Fibroblast of lung (primary cell): ENCODE measurements around the gene ACKR2. TPM values are rescaled to one million over a fixed set of nuclear protein-coding genes. Genes with fewer than 3 reads are reported as not detected.

ENCODE experiments used
- DNase-seq, 2 donors: peaks; one replicate each; pipeline versions ENCODE4 v3.0.0 to v3.0.0-alpha.2; 2010; ENCODE audit warnings: low read depth in 2 of 2
- H2AFZ ChIP-seq: 2 replicates; pipeline ENCODE4 v1.5.1; 2012; ENCODE audit warnings: low read length, control low read depth, inconsistent platforms
- H3K27ac ChIP-seq: 2 replicates; pipeline ENCODE4 v1.5.1; 2011; ENCODE audit warnings: low read length, control low read depth; ENCODE audit not compliant: insufficient read depth
- H3K27me3 ChIP-seq: 2 replicates; pipeline ENCODE4 v1.5.1; 2011; ENCODE audit warnings: mild to moderate bottlenecking, low read length; ENCODE audit not compliant: control insufficient read depth, insufficient read depth
- H3K36me3 ChIP-seq: 2 replicates; pipeline ENCODE4 v1.5.1; 2011; ENCODE audit warnings: low read length; ENCODE audit not compliant: control insufficient read depth, insufficient read depth
- H3K4me1 ChIP-seq: 2 replicates; pipeline ENCODE4 v1.5.1; 2011; ENCODE audit warnings: low read length; ENCODE audit not compliant: control insufficient read depth, insufficient read depth; ENCODE audit errors: extremely low read depth
- H3K4me2 ChIP-seq: 2 replicates; pipeline ENCODE4 v1.5.1; 2011; ENCODE audit warnings: low read length, control low read depth; ENCODE audit not compliant: insufficient read depth; ENCODE audit errors: extremely low read depth
- H3K4me3 ChIP-seq, 4 experiments: fragments of 200-600 bp in 1 of 4; sonication (generic) in 1 of 4; replicated peaks in 1 of 4; 2 replicates each; pipeline ENCODE4 v1.5.1; 2011 to 2016; ENCODE audit warnings: low read length in 4 of 4, low read depth in 3 of 4, mild to moderate bottlenecking in 3 of 4, control low read depth in 2 of 4, inconsistent platforms in 1 of 4, mixed read lengths in 1 of 4; ENCODE audit not compliant: insufficient read depth in 1 of 4; ENCODE audit errors: control extremely low read depth in 1 of 4
- H3K79me2 ChIP-seq: 2 replicates; pipeline ENCODE4 v1.5.1; 2012; ENCODE audit warnings: mild to moderate bottlenecking, low read length, inconsistent platforms; ENCODE audit not compliant: control insufficient read depth, insufficient read depth
- H3K9ac ChIP-seq: 2 replicates; pipeline ENCODE4 v1.5.1; 2011; ENCODE audit warnings: mild to moderate bottlenecking, low read length, control low read depth; ENCODE audit not compliant: insufficient read depth
- H3K9me3 ChIP-seq: 2 replicates; pipeline ENCODE4 v1.5.1; 2012; ENCODE audit warnings: low read depth, low read length; ENCODE audit not compliant: control insufficient read depth, insufficient read depth
- H4K20me1 ChIP-seq: 2 replicates; pipeline ENCODE4 v1.5.1; 2011; ENCODE audit warnings: low read length; ENCODE audit not compliant: control insufficient read depth, insufficient read depth; ENCODE audit errors: extremely low read depth
- EZH2 ChIP-seq: IDR thresholded peaks from 2 replicates; pipeline ENCODE4 v1.5.1; 2012; ENCODE audit warnings: low read length, control low read depth, mild to moderate bottlenecking; ENCODE audit errors: missing control alignments
- polyA plus RNA-seq, 2 donors: library from polyadenylated mRNA; depleted of rRNA in 1 of 2; stranded (reverse) in 1 of 2; unstranded in 1 of 2; fragments of >200 nt; gene quantifications; 2 replicates each; pipeline ENCODE4 v1.2.1, GENCODE V29; 2011 to 2012; ENCODE audit warnings: missing spikeins in 1 of 2
- total RNA-seq: library from RNA; depleted of rRNA; stranded (reverse); fragments of >200 nt; gene quantifications from 2 replicates; pipeline ENCODE4 v1.2.1, GENCODE V29; 2014
- TF ChIP-seq, protein P1 (sequence below), 2 donors: IDR thresholded peaks in 1 of 2; conservative IDR thresholded peaks in 1 of 2; 1 replicate in 1 of 2; 2 replicates in 1 of 2; pipeline ENCODE4 v1.5.1; 2011 to 2012; ENCODE audit warnings: low read length in 2 of 2, control low read depth in 1 of 2, inconsistent platforms in 1 of 2, low read depth in 1 of 2, mild to moderate bottlenecking in 1 of 2

Gene ACKR2
- total and polyA plus RNA-seq, 2 donors (not counting 1 experiment from before 2014, with no cell fraction given), result under 0.01 to 0.19 TPM

DNA sequence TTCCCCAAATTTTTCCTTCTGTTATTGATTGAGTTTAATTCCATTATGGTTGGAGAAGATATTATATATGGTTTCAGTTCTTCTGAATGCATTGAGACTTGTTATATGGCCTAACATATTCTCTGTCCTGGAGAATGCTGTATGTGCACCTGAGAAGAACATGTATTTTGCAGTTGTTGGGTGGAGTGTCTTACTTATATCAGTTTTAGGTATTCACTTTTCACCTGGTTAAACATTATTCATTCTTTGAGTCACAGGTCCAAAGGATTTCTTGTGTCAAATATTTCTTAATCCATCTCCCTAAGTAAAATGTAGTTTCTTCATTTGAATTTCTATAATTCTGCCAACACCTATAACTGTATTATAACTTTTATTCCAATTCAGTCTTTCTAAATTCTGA lies 17.8 kb downstream of the ACKR2 start:
- Histone ChIP-seq H3K4me3 (no peak overlapping the region), H3K9ac (no peak overlapping the region), H3K9me3 (no peaks in the 10 kb centered on the region), H3K36me3 (no peaks in the 10 kb centered on the region), H2AFZ (no peak overlapping the region), H3K79me2 (no peaks in the 10 kb centered on the region), H3K27me3 (no peaks in the 10 kb centered on the region), H3K27ac (no peak overlapping the region), H4K20me1 (no peaks in the 10 kb centered on the region), H3K4me2 (no peak overlapping the region), H3K4me1 (no peaks in the 10 kb centered on the region)
- no peak for DNase-seq
- TF ChIP-seq, protein P1, sequence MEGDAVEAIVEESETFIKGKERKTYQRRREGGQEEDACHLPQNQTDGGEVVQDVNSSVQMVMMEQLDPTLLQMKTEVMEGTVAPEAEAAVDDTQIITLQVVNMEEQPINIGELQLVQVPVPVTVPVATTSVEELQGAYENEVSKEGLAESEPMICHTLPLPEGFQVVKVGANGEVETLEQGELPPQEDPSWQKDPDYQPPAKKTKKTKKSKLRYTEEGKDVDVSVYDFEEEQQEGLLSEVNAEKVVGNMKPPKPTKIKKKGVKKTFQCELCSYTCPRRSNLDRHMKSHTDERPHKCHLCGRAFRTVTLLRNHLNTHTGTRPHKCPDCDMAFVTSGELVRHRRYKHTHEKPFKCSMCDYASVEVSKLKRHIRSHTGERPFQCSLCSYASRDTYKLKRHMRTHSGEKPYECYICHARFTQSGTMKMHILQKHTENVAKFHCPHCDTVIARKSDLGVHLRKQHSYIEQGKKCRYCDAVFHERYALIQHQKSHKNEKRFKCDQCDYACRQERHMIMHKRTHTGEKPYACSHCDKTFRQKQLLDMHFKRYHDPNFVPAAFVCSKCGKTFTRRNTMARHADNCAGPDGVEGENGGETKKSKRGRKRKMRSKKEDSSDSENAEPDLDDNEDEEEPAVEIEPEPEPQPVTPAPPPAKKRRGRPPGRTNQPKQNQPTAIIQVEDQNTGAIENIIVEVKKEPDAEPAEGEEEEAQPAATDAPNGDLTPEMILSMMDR (conservative IDR thresholded peaks at IDR 0.05 in 1 of 2, IDR thresholded peaks at IDR 0.05 in 1 of 2; ENCODE audit: low read depth in 1 of 2, low read length in 2 of 2), result no peak
- no peak for TF ChIP-seq EZH2

DNA sequence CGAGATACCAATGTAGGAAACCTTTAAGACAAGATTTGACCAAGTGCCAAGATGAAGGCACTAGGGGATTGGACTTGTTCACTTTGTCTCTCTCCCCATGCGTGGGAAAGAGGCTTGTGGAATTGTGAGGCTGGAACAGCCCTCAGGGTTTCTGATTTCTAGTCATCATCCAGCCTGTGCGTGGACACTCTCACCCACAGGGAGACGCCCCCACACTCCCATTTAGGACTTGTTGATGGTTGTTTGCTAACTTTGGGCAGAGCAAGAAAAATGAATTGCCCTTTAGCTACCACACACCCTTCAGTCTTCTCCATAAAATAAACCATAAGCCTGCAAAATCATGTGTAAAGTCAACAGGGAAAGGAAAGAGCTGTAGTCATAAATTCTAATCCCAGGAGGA lies 18.4 kb downstream of the ACKR2 start:
- Histone ChIP-seq H4K20me1 (no peaks in the 10 kb centered on the region), H2AFZ (no peak overlapping the region), H3K36me3 (no peaks in the 10 kb centered on the region), H3K79me2 (no peaks in the 10 kb centered on the region), H3K4me2 (no peak overlapping the region), H3K27ac (no peak overlapping the region), H3K9me3 (no peaks in the 10 kb centered on the region), H3K4me1 (no peaks in the 10 kb centered on the region), H3K4me3 (no peak overlapping the region), H3K9ac (no peak overlapping the region), H3K27me3 (no peaks in the 10 kb centered on the region)
- DNase-seq, result no peak
- TF ChIP-seq, protein P1 (conservative IDR thresholded peaks at IDR 0.05 in 1 of 2, IDR thresholded peaks at IDR 0.05 in 1 of 2; ENCODE audit: low read depth in 1 of 2, low read length in 2 of 2), result no peak
- TF ChIP-seq EZH2, result no peak

DNA sequence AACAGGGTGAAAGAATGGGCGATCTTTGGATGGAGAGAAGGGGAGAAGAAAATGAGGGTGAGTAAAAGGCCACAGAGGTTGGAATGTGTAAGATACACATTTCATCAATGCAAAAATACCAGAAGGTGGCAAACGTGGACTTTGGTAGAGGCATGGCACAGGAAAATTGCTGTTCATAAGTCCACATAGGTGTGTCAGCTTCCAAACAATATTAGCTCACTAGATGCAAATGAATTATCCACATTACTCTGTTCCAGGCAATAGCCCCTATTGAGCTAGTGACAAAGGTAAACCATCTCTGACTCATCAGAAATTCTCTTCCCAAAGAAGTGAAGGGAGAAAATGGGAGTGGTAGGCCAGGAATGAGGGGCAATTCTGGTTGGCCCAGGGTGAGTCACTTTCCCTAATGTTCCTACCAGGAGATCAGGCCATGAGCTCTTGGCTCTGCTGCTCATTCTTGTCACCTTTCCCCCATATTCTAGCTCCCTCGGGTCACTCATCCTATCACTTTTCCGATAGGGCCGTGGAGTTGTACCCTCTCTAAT lies 19.9 kb downstream of the ACKR2 start:
- Histone ChIP-seq H3K9me3 (no peaks in the 10 kb centered on the region), H2AFZ (no peak overlapping the region), H3K27me3 (no peaks in the 10 kb centered on the region), H4K20me1 (no peaks in the 10 kb centered on the region), H3K9ac (no peak overlapping the region), H3K4me3 (no peak overlapping the region), H3K36me3 (no peaks in the 10 kb centered on the region), H3K4me2 (no peak overlapping the region), H3K79me2 (no peaks in the 10 kb centered on the region), H3K27ac (no peak overlapping the region), H3K4me1 (no peaks in the 10 kb centered on the region)
- no peak for DNase-seq
- TF ChIP-seq, protein P1 (conservative IDR thresholded peaks at IDR 0.05 in 1 of 2, IDR thresholded peaks at IDR 0.05 in 1 of 2; ENCODE audit: low read depth in 1 of 2, low read length in 2 of 2), result no peak
- no peak for TF ChIP-seq EZH2
